SK-N-SH treated with all-trans-retinoic acid at 6 μM for 48 hours (cell line): ENCODE data around the gene GGT1.

ENCODE experiments used
- ARNTL ChIP-seq: fragments of 450-650 bp; formaldehyde crosslinking; IDR thresholded peaks from 2 replicates; pipeline ENCODE4 v1.5.0; 2020; ENCODE audit warnings: low read depth, mild to moderate bottlenecking, moderate library complexity, borderline replicate concordance
- BACH2 ChIP-seq: fragments of 250-450 bp; sonication (Bioruptor Pico); IDR thresholded peaks from 2 replicates; pipeline ENCODE4 v1.9.0; 2021; ENCODE audit warnings: mild to moderate bottlenecking, borderline replicate concordance
- ISL1 ChIP-seq: fragments of 250-450 bp; sonication (Bioruptor Pico); IDR thresholded peaks from 2 replicates; pipeline ENCODE4 v2.1.2; 2022; ENCODE audit warnings: mild to moderate bottlenecking, moderate library complexity
- PPARA ChIP-seq: fragments of 250-450 bp; sonication (Bioruptor Pico); IDR thresholded peaks from 2 replicates; pipeline ENCODE4 v1.5.0; 2020; ENCODE audit warnings: mild to moderate bottlenecking, borderline replicate concordance
- SNAI2 ChIP-seq: fragments of 250-450 bp; sonication (Bioruptor Pico); IDR thresholded peaks from 2 replicates; pipeline ENCODE4 v1.5.0; 2020; ENCODE audit warnings: mild to moderate bottlenecking, moderate library complexity
- TSHZ2 ChIP-seq: fragments of 250-450 bp; sonication (Bioruptor Pico); IDR thresholded peaks from 2 replicates; pipeline ENCODE4 v1.5.0; 2020; ENCODE audit warnings: mild to moderate bottlenecking, moderate library complexity
- ZFP30 ChIP-seq: fragments of 450-650 bp; formaldehyde crosslinking; IDR thresholded peaks from 2 replicates; pipeline ENCODE4 v1.5.0; 2022; ENCODE audit warnings: mild to moderate bottlenecking, moderate library complexity
- TF ChIP-seq, protein P1 (sequence below): fragments of 250-450 bp; sonication (Bioruptor Pico); IDR thresholded peaks from 2 replicates; pipeline ENCODE4 v1.8.0; 2020; ENCODE audit warnings: mild to moderate bottlenecking, moderate library complexity, borderline replicate concordance

DNA sequence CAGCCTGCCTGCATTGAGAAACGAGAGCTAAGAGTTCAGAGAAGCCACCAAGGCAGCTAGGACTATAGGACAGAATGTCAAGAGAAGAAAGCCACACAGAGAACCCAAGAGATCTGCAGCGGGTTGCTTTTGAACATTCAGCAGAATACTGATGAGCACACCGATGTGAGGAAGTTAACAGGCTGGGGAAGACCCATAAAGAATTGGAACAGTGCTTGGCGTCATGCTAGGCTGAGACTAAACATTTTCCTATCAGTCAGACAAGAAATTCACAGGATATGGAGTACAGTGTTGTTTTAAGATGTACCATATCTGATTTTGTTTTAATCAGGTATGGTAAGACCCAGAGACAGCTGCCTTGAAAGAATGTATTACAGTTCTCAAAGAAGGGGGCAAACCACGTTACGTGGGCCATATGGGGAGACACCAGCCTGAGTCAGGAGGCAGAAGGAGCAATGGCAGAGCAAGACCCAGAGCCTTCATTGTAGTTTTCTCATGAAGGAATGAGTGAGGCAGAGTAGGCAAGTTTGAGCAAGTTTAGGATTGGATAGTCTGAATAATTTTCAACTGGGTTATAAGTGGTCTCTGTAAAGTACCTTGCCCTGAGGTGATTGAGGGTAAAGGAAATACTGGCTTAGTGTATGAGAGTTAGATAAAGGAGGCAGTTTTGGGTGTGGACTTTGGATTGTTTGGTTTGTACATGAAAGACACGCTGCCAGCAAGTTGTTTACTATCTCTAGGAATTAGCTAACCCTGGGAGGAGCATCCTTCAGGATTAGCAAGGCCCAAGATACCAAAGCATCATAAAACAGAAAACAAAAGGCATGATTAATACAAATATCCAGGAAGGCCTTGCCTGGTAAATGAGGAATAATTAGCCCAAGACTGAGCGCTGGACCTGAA lies 24.4 kb upstream of the GGT1 start:
- no peak for TF ChIP-seq ZFP30
- TF ChIP-seq PPARA = no peak
- no peak for TF ChIP-seq SNAI2 (CRISPR knock-in tag)
- no peak for TF ChIP-seq BACH2 (CRISPR knock-in tag)
- TF ChIP-seq ISL1 (CRISPR knock-in tag) = no peak
- no peak for TF ChIP-seq ARNTL (CRISPR knock-in tag)
- no peak for TF ChIP-seq TSHZ2 (CRISPR knock-in tag)
- TF ChIP-seq, protein P1, sequence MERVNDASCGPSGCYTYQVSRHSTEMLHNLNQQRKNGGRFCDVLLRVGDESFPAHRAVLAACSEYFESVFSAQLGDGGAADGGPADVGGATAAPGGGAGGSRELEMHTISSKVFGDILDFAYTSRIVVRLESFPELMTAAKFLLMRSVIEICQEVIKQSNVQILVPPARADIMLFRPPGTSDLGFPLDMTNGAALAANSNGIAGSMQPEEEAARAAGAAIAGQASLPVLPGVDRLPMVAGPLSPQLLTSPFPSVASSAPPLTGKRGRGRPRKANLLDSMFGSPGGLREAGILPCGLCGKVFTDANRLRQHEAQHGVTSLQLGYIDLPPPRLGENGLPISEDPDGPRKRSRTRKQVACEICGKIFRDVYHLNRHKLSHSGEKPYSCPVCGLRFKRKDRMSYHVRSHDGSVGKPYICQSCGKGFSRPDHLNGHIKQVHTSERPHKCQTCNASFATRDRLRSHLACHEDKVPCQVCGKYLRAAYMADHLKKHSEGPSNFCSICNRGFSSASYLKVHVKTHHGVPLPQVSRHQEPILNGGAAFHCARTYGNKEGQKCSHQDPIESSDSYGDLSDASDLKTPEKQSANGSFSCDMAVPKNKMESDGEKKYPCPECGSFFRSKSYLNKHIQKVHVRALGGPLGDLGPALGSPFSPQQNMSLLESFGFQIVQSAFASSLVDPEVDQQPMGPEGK (CRISPR knock-in tag) = no peak
